GM12865 (cell line): ENCODE results near the gene HSPA14.

Source experiments
- DNase-seq: peaks from one replicate; pipeline ENCODE4 v3.0.0; 2010; ENCODE audit warnings: low read depth
- H3K4me3 ChIP-seq: 2 replicates; pipeline ENCODE4 v1.5.1; 2011; ENCODE audit warnings: mild to moderate bottlenecking, low read depth, low read length, control low read depth
- CTCF ChIP-seq: IDR thresholded peaks from 2 replicates; pipeline ENCODE4 v1.5.1; 2011; ENCODE audit warnings: low read length, control low read depth, low read depth, inconsistent platforms; ENCODE audit not compliant: insufficient read depth; ENCODE audit errors: missing control alignments

Gene HSPA14

GRCh38 chr10:14838582-14839304, 637 bp downstream of the HSPA14 start:
- no peak for TF ChIP-seq CTCF
- H3K4me3 ChIP-seq = peak overlapping the region; percentile 55
- DNase-seq = peak; percentile 44

GRCh38 chr10:14839305-14839695, 1.2 kb downstream of the HSPA14 start:
- no peak for TF ChIP-seq CTCF
- H3K4me3 ChIP-seq = peak overlapping the region; percentile 55
- peak; percentile 22 for DNase-seq

- H3K4me3 ChIP-seq = no peak overlapping the region
- TF ChIP-seq CTCF = no peak
- DNase-seq = no peak
These were observed 2.1 kb downstream of the HSPA14 start for GRCh38 chr10:14840178-14840577.

GRCh38 chr10:14843327-14843988, 5.4 kb downstream of the HSPA14 start:
- H3K4me3 ChIP-seq = no peak overlapping the region
- TF ChIP-seq CTCF = no peak
- no peak for DNase-seq

DNA sequence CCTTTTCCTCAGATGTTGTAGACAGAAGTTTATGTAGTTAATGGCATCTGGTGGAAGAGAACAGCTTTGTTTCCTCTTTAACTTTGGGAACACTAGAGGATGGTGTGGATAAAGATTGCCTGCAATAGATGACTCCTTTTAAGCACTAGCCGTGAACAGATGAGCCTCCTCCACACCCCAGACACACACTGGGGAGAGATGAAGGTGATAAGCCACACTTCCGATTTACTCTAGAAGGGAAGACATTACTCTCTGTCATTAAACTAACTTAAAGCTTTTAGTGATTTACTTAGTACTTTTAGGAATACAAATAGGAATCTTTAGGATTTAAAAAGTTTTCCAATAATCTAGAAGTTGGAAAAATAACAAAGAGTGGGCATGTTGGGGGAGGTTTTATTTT, 6.8 kb downstream of the HSPA14 start:
- no peak overlapping the region for H3K4me3 ChIP-seq
- TF ChIP-seq CTCF = no peak
- no peak for DNase-seq

GRCh38 chr10:14852236-14852635, 14.1 kb downstream of the HSPA14 start:
- no peak for TF ChIP-seq CTCF
- DNase-seq = no peak
- no peak overlapping the region for H3K4me3 ChIP-seq
